SW 1271 (cell line): ENCODE results near the gene FOXO3.
"Not testable (repeated sequence)": the region's sequence is repeated elsewhere in the genome, so short reads cannot be mapped to it uniquely, and the experiment has no call there.

Experiments used
- DNase-seq, 2 experiments: peaks; one replicate each; lab custom pipeline; 2025; lab: John Stamatoyannopoulos, UW

The FOXO3 gene

GRCh38 chr6:108556250-108556649, 4.5 kb upstream of the FOXO3 start:
- DNase-seq, result no peak

GRCh38 chr6:108556866-108557493, 3.7 kb upstream of the FOXO3 start:
- no peak for DNase-seq

- peak in 1 of 2 experiments; percentile 70 for DNase-seq
Measured at GRCh38 chr6:108557494-108558371, 3.0 kb upstream of the FOXO3 start.

- peak; percentile 89 to 97 for DNase-seq
Measured at GRCh38 chr6:108558372-108559096, 2.2 kb upstream of the FOXO3 start.

- peak; percentile 53 to 85 for DNase-seq
Measured at GRCh38 chr6:108559097-108559883, 1.4 kb upstream of the FOXO3 start.

- peak; percentile 38 to 49 for DNase-seq
Measured at GRCh38 chr6:108559884-108560462, 744 bp upstream of the FOXO3 start.

- DNase-seq, result not testable (repeated sequence)
Measured at GRCh38 chr6:108561309-108561647, 561 bp downstream of the FOXO3 start.

- DNase-seq, result no peak
Measured at GRCh38 chr6:108561742-108562502, 1.2 kb downstream of the FOXO3 start.

GRCh38 chr6:108562503-108562993, 1.8 kb downstream of the FOXO3 start:
- peak; percentile 16 to 71 for DNase-seq

- no peak for DNase-seq
Measured at GRCh38 chr6:108563292-108563691, 2.6 kb downstream of the FOXO3 start.

- peak in 1 of 2 experiments; percentile 48 for DNase-seq
Measured at GRCh38 chr6:108564178-108564577, 3.5 kb downstream of the FOXO3 start.

GRCh38 chr6:108565091-108565766, 4.5 kb downstream of the FOXO3 start:
- DNase-seq, result no peak

- no peak for DNase-seq
Measured at GRCh38 chr6:108565893-108566292, 5.2 kb downstream of the FOXO3 start.

- DNase-seq, result no peak
Measured at GRCh38 chr6:108566406-108566805, 5.7 kb downstream of the FOXO3 start.

- DNase-seq, result no peak
Measured at GRCh38 chr6:108568101-108568500, 7.4 kb downstream of the FOXO3 start.

- DNase-seq, result no peak
Measured at GRCh38 chr6:108568551-108569305, 8.0 kb downstream of the FOXO3 start.

GRCh38 chr6:108570517-108570916, 9.8 kb downstream of the FOXO3 start:
- peak in 1 of 2 experiments; percentile 15 for DNase-seq

- DNase-seq, result no peak
Measured at GRCh38 chr6:108574457-108575141, 13.9 kb downstream of the FOXO3 start.
